ENCODE results near the gene OR6X1. TPM values are rescaled to one million over a fixed set of nuclear protein-coding genes. Genes with fewer than 3 reads are reported as not detected.

OR6X1 gene
- total RNA-seq, 1 experiment from 2014 or later = not detected

DNA sequence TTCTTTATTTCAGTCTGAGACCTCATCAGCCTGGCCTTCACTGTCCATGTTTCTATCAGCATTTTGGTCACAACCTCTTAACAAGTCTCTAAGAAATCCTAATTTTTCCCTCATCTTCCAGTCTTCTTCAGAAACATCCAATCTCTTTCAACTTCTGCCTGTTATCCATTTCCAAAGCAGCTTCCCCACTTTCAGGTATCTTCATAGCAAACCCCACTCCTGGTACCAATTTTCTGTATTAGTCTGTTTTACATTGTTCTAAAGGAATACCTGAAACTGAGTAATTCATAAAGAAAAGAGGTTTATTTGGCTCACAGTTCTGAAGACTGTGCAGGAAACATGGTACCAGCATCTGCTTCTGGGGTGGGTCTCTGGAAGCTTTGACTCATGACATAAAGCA is 8.1 kb upstream of the OR6X1 start (continued):
- TF ChIP-seq, protein P1, sequence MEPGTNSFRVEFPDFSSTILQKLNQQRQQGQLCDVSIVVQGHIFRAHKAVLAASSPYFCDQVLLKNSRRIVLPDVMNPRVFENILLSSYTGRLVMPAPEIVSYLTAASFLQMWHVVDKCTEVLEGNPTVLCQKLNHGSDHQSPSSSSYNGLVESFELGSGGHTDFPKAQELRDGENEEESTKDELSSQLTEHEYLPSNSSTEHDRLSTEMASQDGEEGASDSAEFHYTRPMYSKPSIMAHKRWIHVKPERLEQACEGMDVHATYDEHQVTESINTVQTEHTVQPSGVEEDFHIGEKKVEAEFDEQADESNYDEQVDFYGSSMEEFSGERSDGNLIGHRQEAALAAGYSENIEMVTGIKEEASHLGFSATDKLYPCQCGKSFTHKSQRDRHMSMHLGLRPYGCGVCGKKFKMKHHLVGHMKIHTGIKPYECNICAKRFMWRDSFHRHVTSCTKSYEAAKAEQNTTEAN (CRISPR knock-in tag; IDR thresholded peaks at IDR 0.05) = no peak
- no peak for TF ChIP-seq CREM (CRISPR knock-in tag; IDR thresholded peaks at IDR 0.05)

DNA sequence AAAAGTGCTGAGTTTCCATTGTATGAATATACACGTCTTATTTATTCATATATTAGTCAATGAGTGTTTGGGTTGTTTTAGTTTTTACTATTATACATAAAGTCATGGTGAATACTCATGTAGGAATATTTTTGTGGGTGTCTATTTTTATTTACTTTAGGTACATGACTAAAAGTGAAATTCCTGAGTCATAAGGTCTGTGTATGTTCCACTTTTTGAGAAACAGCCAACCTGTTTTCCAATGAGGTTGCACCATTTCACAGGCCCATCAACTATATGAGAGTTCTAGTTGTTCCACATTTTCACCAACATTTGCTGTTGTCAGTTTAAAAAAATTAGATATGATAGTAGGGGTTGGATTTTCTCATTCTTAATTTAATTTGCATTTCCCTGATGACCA is 6.6 kb upstream of the OR6X1 start:
- no peak for DNase-seq (ENCODE audit: low spot score)
- ChIA-PET POLR2A (no interaction called here), CTCF (interaction anchor here (0.6 kb wide), 1 partner anchor 1003 kb away, joined by 6 read pairs; no protein-coding TSS in a partner anchor)
- Mint-ChIP-seq H3K9me3 (peaks cover 36% of the 10 kb centered on the region), H3K27ac (no peak overlapping the region), H3K4me1 (peaks cover 6% of the 10 kb centered on the region; the same call in 1 of the 2 replicates), H3K27me3 (ENCODE audit: low read depth) (no peaks in the 10 kb centered on the region), H3K36me3 (peaks cover 36% of the 10 kb centered on the region), H3K4me3 (no peak overlapping the region)
- ATAC-seq = no peak
- TF ChIP-seq, protein P2, sequence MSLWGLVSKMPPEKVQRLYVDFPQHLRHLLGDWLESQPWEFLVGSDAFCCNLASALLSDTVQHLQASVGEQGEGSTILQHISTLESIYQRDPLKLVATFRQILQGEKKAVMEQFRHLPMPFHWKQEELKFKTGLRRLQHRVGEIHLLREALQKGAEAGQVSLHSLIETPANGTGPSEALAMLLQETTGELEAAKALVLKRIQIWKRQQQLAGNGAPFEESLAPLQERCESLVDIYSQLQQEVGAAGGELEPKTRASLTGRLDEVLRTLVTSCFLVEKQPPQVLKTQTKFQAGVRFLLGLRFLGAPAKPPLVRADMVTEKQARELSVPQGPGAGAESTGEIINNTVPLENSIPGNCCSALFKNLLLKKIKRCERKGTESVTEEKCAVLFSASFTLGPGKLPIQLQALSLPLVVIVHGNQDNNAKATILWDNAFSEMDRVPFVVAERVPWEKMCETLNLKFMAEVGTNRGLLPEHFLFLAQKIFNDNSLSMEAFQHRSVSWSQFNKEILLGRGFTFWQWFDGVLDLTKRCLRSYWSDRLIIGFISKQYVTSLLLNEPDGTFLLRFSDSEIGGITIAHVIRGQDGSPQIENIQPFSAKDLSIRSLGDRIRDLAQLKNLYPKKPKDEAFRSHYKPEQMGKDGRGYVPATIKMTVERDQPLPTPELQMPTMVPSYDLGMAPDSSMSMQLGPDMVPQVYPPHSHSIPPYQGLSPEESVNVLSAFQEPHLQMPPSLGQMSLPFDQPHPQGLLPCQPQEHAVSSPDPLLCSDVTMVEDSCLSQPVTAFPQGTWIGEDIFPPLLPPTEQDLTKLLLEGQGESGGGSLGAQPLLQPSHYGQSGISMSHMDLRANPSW (CRISPR knock-in tag; conservative IDR thresholded peaks at IDR 0.05; ENCODE audit: low read depth) = no peak
- TF ChIP-seq ZNF317 (CRISPR knock-in tag; IDR thresholded peaks at IDR 0.05; ENCODE audit: borderline replicate concordance, low read depth) (no peak), RORB (CRISPR knock-in tag; IDR thresholded peaks at IDR 0.05) (no peak), ZNF232 (CRISPR knock-in tag; IDR thresholded peaks at IDR 0.05) (no peak), EMX1 (CRISPR knock-in tag; IDR thresholded peaks at IDR 0.05) (no peak), MYBL2 (CRISPR knock-in tag; IDR thresholded peaks at IDR 0.05) (no peak), NR2C2 (CRISPR knock-in tag; IDR thresholded peaks at IDR 0.05) (no peak), OVOL2 (CRISPR knock-in tag; IDR thresholded peaks at IDR 0.05; ENCODE audit: borderline replicate concordance) (no peak), ZBTB21 (CRISPR knock-in tag; IDR thresholded peaks at IDR 0.05; ENCODE audit: borderline replicate concordance) (no peak), ZNF138 (CRISPR knock-in tag; conservative IDR thresholded peaks at IDR 0.05) (no peak), IRF2 (CRISPR knock-in tag; IDR thresholded peaks at IDR 0.05; ENCODE audit: borderline replicate concordance, low read depth) (no peak)
- TF ChIP-seq, protein P3, sequence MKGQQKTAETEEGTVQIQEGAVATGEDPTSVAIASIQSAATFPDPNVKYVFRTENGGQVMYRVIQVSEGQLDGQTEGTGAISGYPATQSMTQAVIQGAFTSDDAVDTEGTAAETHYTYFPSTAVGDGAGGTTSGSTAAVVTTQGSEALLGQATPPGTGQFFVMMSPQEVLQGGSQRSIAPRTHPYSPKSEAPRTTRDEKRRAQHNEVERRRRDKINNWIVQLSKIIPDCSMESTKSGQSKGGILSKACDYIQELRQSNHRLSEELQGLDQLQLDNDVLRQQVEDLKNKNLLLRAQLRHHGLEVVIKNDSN (CRISPR knock-in tag; IDR thresholded peaks at IDR 0.05) = no peak
- TF ChIP-seq, protein P4, sequence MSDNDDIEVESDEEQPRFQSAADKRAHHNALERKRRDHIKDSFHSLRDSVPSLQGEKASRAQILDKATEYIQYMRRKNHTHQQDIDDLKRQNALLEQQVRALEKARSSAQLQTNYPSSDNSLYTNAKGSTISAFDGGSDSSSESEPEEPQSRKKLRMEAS (CRISPR knock-in tag; IDR thresholded peaks at IDR 0.05) = no peak
- TF ChIP-seq, protein P5, sequence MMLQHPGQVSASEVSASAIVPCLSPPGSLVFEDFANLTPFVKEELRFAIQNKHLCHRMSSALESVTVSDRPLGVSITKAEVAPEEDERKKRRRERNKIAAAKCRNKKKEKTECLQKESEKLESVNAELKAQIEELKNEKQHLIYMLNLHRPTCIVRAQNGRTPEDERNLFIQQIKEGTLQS (CRISPR knock-in tag; conservative IDR thresholded peaks at IDR 0.05) = no peak
- TF ChIP-seq, protein P6, sequence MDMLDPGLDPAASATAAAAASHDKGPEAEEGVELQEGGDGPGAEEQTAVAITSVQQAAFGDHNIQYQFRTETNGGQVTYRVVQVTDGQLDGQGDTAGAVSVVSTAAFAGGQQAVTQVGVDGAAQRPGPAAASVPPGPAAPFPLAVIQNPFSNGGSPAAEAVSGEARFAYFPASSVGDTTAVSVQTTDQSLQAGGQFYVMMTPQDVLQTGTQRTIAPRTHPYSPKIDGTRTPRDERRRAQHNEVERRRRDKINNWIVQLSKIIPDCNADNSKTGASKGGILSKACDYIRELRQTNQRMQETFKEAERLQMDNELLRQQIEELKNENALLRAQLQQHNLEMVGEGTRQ (CRISPR knock-in tag; IDR thresholded peaks at IDR 0.05) = no peak
- TF ChIP-seq, protein P7, sequence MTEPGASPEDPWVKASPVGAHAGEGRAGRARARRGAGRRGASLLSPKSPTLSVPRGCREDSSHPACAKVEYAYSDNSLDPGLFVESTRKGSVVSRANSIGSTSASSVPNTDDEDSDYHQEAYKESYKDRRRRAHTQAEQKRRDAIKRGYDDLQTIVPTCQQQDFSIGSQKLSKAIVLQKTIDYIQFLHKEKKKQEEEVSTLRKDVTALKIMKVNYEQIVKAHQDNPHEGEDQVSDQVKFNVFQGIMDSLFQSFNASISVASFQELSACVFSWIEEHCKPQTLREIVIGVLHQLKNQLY (CRISPR knock-in tag; IDR thresholded peaks at IDR 0.05) = no peak
- TF ChIP-seq, protein P8, sequence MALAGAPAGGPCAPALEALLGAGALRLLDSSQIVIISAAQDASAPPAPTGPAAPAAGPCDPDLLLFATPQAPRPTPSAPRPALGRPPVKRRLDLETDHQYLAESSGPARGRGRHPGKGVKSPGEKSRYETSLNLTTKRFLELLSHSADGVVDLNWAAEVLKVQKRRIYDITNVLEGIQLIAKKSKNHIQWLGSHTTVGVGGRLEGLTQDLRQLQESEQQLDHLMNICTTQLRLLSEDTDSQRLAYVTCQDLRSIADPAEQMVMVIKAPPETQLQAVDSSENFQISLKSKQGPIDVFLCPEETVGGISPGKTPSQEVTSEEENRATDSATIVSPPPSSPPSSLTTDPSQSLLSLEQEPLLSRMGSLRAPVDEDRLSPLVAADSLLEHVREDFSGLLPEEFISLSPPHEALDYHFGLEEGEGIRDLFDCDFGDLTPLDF (CRISPR knock-in tag; IDR thresholded peaks at IDR 0.05) = no peak
- TF ChIP-seq, protein P9, sequence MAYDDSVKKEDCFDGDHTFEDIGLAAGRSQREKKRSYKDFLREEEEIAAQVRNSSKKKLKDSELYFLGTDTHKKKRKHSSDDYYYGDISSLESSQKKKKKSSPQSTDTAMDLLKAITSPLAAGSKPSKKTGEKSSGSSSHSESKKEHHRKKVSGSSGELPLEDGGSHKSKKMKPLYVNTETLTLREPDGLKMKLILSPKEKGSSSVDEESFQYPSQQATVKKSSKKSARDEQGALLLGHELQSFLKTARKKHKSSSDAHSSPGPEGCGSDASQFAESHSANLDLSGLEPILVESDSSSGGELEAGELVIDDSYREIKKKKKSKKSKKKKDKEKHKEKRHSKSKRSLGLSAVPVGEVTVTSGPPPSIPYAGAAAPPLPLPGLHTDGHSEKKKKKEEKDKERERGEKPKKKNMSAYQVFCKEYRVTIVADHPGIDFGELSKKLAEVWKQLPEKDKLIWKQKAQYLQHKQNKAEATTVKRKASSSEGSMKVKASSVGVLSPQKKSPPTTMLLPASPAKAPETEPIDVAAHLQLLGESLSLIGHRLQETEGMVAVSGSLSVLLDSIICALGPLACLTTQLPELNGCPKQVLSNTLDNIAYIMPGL (CRISPR knock-in tag; IDR thresholded peaks at IDR 0.05) = no peak
- TF ChIP-seq, protein P10, sequence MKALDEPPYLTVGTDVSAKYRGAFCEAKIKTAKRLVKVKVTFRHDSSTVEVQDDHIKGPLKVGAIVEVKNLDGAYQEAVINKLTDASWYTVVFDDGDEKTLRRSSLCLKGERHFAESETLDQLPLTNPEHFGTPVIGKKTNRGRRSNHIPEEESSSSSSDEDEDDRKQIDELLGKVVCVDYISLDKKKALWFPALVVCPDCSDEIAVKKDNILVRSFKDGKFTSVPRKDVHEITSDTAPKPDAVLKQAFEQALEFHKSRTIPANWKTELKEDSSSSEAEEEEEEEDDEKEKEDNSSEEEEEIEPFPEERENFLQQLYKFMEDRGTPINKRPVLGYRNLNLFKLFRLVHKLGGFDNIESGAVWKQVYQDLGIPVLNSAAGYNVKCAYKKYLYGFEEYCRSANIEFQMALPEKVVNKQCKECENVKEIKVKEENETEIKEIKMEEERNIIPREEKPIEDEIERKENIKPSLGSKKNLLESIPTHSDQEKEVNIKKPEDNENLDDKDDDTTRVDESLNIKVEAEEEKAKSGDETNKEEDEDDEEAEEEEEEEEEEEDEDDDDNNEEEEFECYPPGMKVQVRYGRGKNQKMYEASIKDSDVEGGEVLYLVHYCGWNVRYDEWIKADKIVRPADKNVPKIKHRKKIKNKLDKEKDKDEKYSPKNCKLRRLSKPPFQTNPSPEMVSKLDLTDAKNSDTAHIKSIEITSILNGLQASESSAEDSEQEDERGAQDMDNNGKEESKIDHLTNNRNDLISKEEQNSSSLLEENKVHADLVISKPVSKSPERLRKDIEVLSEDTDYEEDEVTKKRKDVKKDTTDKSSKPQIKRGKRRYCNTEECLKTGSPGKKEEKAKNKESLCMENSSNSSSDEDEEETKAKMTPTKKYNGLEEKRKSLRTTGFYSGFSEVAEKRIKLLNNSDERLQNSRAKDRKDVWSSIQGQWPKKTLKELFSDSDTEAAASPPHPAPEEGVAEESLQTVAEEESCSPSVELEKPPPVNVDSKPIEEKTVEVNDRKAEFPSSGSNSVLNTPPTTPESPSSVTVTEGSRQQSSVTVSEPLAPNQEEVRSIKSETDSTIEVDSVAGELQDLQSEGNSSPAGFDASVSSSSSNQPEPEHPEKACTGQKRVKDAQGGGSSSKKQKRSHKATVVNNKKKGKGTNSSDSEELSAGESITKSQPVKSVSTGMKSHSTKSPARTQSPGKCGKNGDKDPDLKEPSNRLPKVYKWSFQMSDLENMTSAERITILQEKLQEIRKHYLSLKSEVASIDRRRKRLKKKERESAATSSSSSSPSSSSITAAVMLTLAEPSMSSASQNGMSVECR (CRISPR knock-in tag; IDR thresholded peaks at IDR 0.05; ENCODE audit: borderline replicate concordance) = no peak
